Adrenal gland (tissue), 12 donors: Measurements from ENCODE around the gene SIAH3. TPM values are rescaled to one million over a fixed set of nuclear protein-coding genes. Genes with fewer than 3 reads are reported as not detected.

Experiments used
- DNase-seq, 7 donors: peaks; one replicate each; pipeline ENCODE4 v3.0.0-alpha.2; 2019 to 2020
- H3K27ac ChIP-seq, 5 donors: fragments of 200-600 bp; sonication (generic) in 4 of 5; 1 replicate in 3 of 5; 2 replicates in 2 of 5; pipeline versions ENCODE4 v1.5.1 to v1.8.0; 2016 to 2020; ENCODE audit warnings: mild to moderate bottlenecking in 1 of 5
- H3K27me3 ChIP-seq: fragments of 200-600 bp; 2 replicates; pipeline ENCODE4 v1.8.0; 2021
- H3K36me3 ChIP-seq, 2 donors: fragments of 200-600 bp; replicated peaks in 1 of 2; 1 replicate in 1 of 2; 2 replicates in 1 of 2; pipeline versions ENCODE4 v1.5.1 to v1.8.0; 2018 to 2022
- H3K4me1 ChIP-seq, 2 donors: fragments of 200-600 bp; replicated peaks in 1 of 2; 1 replicate in 1 of 2; 2 replicates in 1 of 2; pipeline versions ENCODE4 v1.5.1 to v1.8.0; 2018 to 2021
- H3K4me3 ChIP-seq, 4 donors: fragments of 200-600 bp; sonication (generic) in 3 of 4; one replicate each; pipeline ENCODE4 v1.5.1; 2016 to 2018
- H3K9me3 ChIP-seq, 3 donors: fragments of 200-600 bp; sonication (generic) in 1 of 3; replicated peaks in 1 of 3; 1 replicate in 2 of 3; 2 replicates in 1 of 3; pipeline versions ENCODE4 v1.5.1 to v1.8.0; 2016 to 2021
- CTCF ChIP-seq, 6 experiments: fragments of 450-650 bp in 4 of 6; fragments of 200-600 bp in 2 of 6; sonication (generic) in 1 of 6; IDR thresholded peaks; 1 replicate in 5 of 6; 2 replicates in 1 of 6; pipeline versions ENCODE4 v1.5.1 to v1.8.0; 2016 to 2021; ENCODE audit warnings: antibody characterized with exemption in 6 of 6, mild to moderate bottlenecking in 2 of 6, moderate library complexity in 1 of 6
- POLR2A ChIP-seq, 2 donors: fragments of 450-650 bp; IDR thresholded peaks; one replicate each; pipeline ENCODE4 v1.6.1; 2017; ENCODE audit warnings: antibody characterized with exemption in 2 of 2, mild to moderate bottlenecking in 2 of 2, moderate library complexity in 1 of 2
- WGBS, 4 donors: extraction: QIAGEN DNeasy Blood & Tissue Kit in 2 of 4; methylation state at CpG; one replicate each; pipeline versions ENCODE4 v1.1.5 to v1.1.7; 2013 to 2017; 5-methylcytosine and 5-hydroxymethylcytosine counted together
- intact Hi-C, 2 donors: fragments of 100-400 bp; cut with DNase I; formaldehyde crosslinking; loops; one replicate each; pipeline versions ENCODE4 v1.14.1 to v1.15.0; 2022 to 2023
- polyA plus RNA-seq, 3 donors: library from polyadenylated mRNA; stranded (reverse); fragments of 200-250 nt in 2 of 3; fragments of 350-450 nt in 1 of 3; fragmentation: Illumina TruSeq in 1 of 3; extraction: RNeasy Lipid Tissue Mini Kit (QIAGEN cat#74804) in 1 of 3; gene quantifications; one replicate each; pipeline ENCODE4 v1.2.3, GENCODE V29; 2013 to 2014
- total RNA-seq, 9 donors: library from RNA; depleted of rRNA in 4 of 9; stranded (reverse); fragments of >200 nt in 4 of 9; fragments of 120-200 nt in 1 of 9; fragmentation: NEBNext Ultra II Directional in 1 of 9; extraction: Animal tissue kit (Norgen Biotek cat#: 25700) in 1 of 9; gene quantifications; one replicate each; pipeline versions ENCODE4 v1.1.0 to v1.2.4, GENCODE V29; 2013 to 2023
- donor health status: healthy with polysubstance abuse.
- donor health status: Bipolar disorder and iron deficiency.
- donor health status: DM: yes; HTN: yes; CAD: no.
- donor health status: DM: no; HTN: no; CAD: no.
- donor health status: DM: no; HTN: no; CAD: no.
- donor health status: DM: yes; HTN: yes; CAD: no.

Gene SIAH3
- total and polyA plus RNA-seq, 12 donors = 0.03 to 0.64 (median 0.24) TPM

GRCh38 chr13:45752510-45752909 is 99.0 kb downstream of the SIAH3 start:
- WGBS, 4 donors = 56 to 62% (median 60%) methylated on average over 1 of the region's 1 CpG
- Histone ChIP-seq H3K9me3 (no peaks in the 10 kb centered on the region), H3K27ac (no peak overlapping the region), H3K27me3 (no peaks in the 10 kb centered on the region), H3K4me1 (no peaks in the 10 kb centered on the region), H3K4me3 (no peak overlapping the region), H3K36me3 (no peaks in the 10 kb centered on the region)
- TF ChIP-seq CTCF (IDR thresholded peaks at IDR 0.05) = no peak
- no peak for TF ChIP-seq POLR2A (IDR thresholded peaks at IDR 0.05)
- no peak for DNase-seq
- intact Hi-C loops = no loop called here

GRCh38 chr13:45751885-45752284 is 99.7 kb downstream of the SIAH3 start:
- intact Hi-C loops = no loop called here
- no peaks in the 10 kb centered on the region for H3K27me3 ChIP-seq
- TF ChIP-seq POLR2A (IDR thresholded peaks at IDR 0.05) (no peak), CTCF (IDR thresholded peaks at IDR 0.05) (no peak)
- no peaks in the 10 kb centered on the region for H3K4me1 ChIP-seq
- no peaks in the 10 kb centered on the region for H3K9me3 ChIP-seq
- no peak for DNase-seq
- no peak overlapping the region for H3K27ac ChIP-seq
- H3K36me3 ChIP-seq = no peaks in the 10 kb centered on the region
- H3K4me3 ChIP-seq = no peak overlapping the region

GRCh38 chr13:45750566-45750965 is 101.0 kb downstream of the SIAH3 start:
- Histone ChIP-seq H3K36me3 (no peaks in the 10 kb centered on the region), H3K9me3 (no peaks in the 10 kb centered on the region), H3K27ac (no peak overlapping the region), H3K4me1 (no peaks in the 10 kb centered on the region), H3K27me3 (no peaks in the 10 kb centered on the region), H3K4me3 (no peak overlapping the region)
- DNase-seq = no peak
- intact Hi-C loops = no loop called here
- WGBS, 4 donors = 77 to 90% (median 86%) methylated on average over 3 of the region's 3 CpGs
- TF ChIP-seq CTCF (IDR thresholded peaks at IDR 0.05) (no peak), POLR2A (IDR thresholded peaks at IDR 0.05) (no peak)

- no peaks in the 10 kb centered on the region for H3K27me3 ChIP-seq
- no peak overlapping the region for H3K27ac ChIP-seq
- no peak overlapping the region for H3K4me3 ChIP-seq
- DNase-seq = no peak
- intact Hi-C loops = no loop called here
- 50 to 59% (median 53%) methylated on average over 13 of the region's 13 CpGs for WGBS, 4 donors
- no peak for TF ChIP-seq CTCF (IDR thresholded peaks at IDR 0.05)
- H3K36me3 ChIP-seq = no peaks in the 10 kb centered on the region
- H3K9me3 ChIP-seq = no peaks in the 10 kb centered on the region
- no peaks in the 10 kb centered on the region for H3K4me1 ChIP-seq
These were observed 102.4 kb downstream of the SIAH3 start for GRCh38 chr13:45748941-45749759.
